HepG2 (cell line): Measurements from ENCODE around the gene CSH1. TPM values are rescaled to one million over a fixed set of nuclear protein-coding genes. Genes with fewer than 3 reads are reported as not detected.

ENCODE experiments used
- ATAC-seq: fragments of 200-7000 bp; cut with Tn5 transposase; 3 replicates; pipeline ENCODE4 v1.9.1; 2020; ENCODE audit warnings: mild to moderate bottlenecking, moderate library complexity
- BruUV-seq: library from RNA; stranded (reverse); fragments of 400-500 nt; replicated peaks from 2 replicates; lab custom pipeline; 2021; lab: Mats Ljungman, UMichigan
- CTCF ChIA-PET: fragments of 300-600 bp; formaldehyde crosslinking; extraction: SDS; loops from one replicate; lab custom pipeline; 2021; ENCODE audit warnings: low total read pairs, inconsistent platforms, low intra/inter-chr PET ratio; lab: Yijun Ruan, JAX
- POLR2A ChIA-PET: fragments of 350-600 bp; sonication (Branson Sonifier 250); formaldehyde crosslinking; loops from one replicate; lab custom pipeline; 2020; ENCODE audit warnings: antibody characterized with exemption, inconsistent platforms; lab: Yijun Ruan, JAX
- DNase-seq: peaks from one replicate; pipeline ENCODE4 v3.0.0-alpha.2; 2015; ENCODE audit warnings: low spot score
- FAIRE-seq: peaks from 3 replicates; lab custom pipeline; 2011; peaks lifted over from hg19 to GRCh38; lab: Jason Lieb, UNC
- H2AFZ ChIP-seq: one replicate; pipeline ENCODE4 v1.6.1; 2011; ENCODE audit warnings: low read length, inconsistent platforms
- H3K27ac ChIP-seq: fragments of 300-600 bp; 3 replicates; pipeline ENCODE4 v1.8.0; 2011; ENCODE audit warnings: mixed run types, mild to moderate bottlenecking, mixed read lengths, low read length, inconsistent platforms; ENCODE audit not compliant: insufficient read depth; ENCODE audit errors: extremely low read length
- H3K27me3 ChIP-seq, 2 experiments: fragments of 200-600 bp in 1 of 2; 2 replicates in 1 of 2; 3 replicates in 1 of 2; pipeline versions ENCODE4 v1.6.0 to v1.8.0; 2011; ENCODE audit warnings: low read length in 2 of 2, mild to moderate bottlenecking in 2 of 2, moderate library complexity in 2 of 2, inconsistent platforms in 1 of 2; ENCODE audit not compliant: insufficient read depth in 2 of 2, control insufficient read depth in 1 of 2
- H3K36me3 ChIP-seq, 2 experiments: fragments of 200-600 bp in 1 of 2; replicated peaks in 1 of 2; 2 replicates in 1 of 2; 3 replicates in 1 of 2; pipeline versions ENCODE4 v1.5.1 to v1.8.0; 2011; ENCODE audit warnings: low read length in 2 of 2, inconsistent platforms in 1 of 2; ENCODE audit not compliant: insufficient read depth in 2 of 2, control insufficient read depth in 1 of 2
- H3K4me1 ChIP-seq: 2 replicates; pipeline ENCODE4 v1.5.1; 2012; ENCODE audit warnings: low read length, inconsistent platforms; ENCODE audit not compliant: insufficient read depth
- H3K4me2 ChIP-seq: 2 replicates; pipeline ENCODE4 v1.6.0; 2011; ENCODE audit warnings: low read depth, low read length, inconsistent platforms
- H3K4me3 ChIP-seq, 3 experiments: fragments of 200-600 bp in 1 of 3; sonication (generic), shearing (Covaris generic) in 1 of 3; replicated peaks in 1 of 3; 2 replicates each; pipeline ENCODE4 v1.5.1; 2011 to 2016; ENCODE audit warnings: low read length in 3 of 3, inconsistent platforms in 2 of 3, low read depth in 2 of 3, mild to moderate bottlenecking in 2 of 3, control low read depth in 1 of 3, mixed read lengths in 1 of 3; ENCODE audit not compliant: insufficient read depth in 1 of 3
- H3K79me2 ChIP-seq: one replicate; pipeline ENCODE4 v1.6.1; 2011; ENCODE audit warnings: low read length, inconsistent platforms; ENCODE audit not compliant: insufficient read depth
- H3K9ac ChIP-seq: 2 replicates; pipeline ENCODE4 v1.6.0; 2011; ENCODE audit warnings: mild to moderate bottlenecking, low read depth, low read length, inconsistent platforms; ENCODE audit not compliant: insufficient read depth
- H3K9me3 ChIP-seq: 2 replicates; pipeline ENCODE4 v1.5.1; 2012; ENCODE audit warnings: mild to moderate bottlenecking, low read length
- H4K20me1 ChIP-seq: 2 replicates; pipeline ENCODE4 v1.6.0; 2011; ENCODE audit warnings: inconsistent platforms, mild to moderate bottlenecking, low read length, moderate library complexity; ENCODE audit not compliant: insufficient read depth
- MBD4 ChIP-seq: IDR thresholded peaks from 2 replicates; pipeline ENCODE4 v1.6.1; 2012; ENCODE audit warnings: low read length, inconsistent platforms, borderline replicate concordance
- PCBP1 ChIP-seq: fragments of 200-400 bp; formaldehyde crosslinking; IDR thresholded peaks from 2 replicates; pipeline ENCODE4 v1.6.1; 2017; ENCODE audit warnings: mild to moderate bottlenecking, low read depth, low read length, borderline replicate concordance
- RAD21 ChIP-seq: fragments of 450-650 bp; formaldehyde crosslinking; IDR thresholded peaks from 2 replicates; pipeline ENCODE4 v1.5.0; 2020; ENCODE audit warnings: mild to moderate bottlenecking
- SP140L ChIP-seq: sonication (generic); formaldehyde crosslinking; IDR thresholded peaks from 2 replicates; pipeline ENCODE4 v1.4.0; 2020; ENCODE audit warnings: missing genetic modification reagents, borderline replicate concordance
- ZBTB38 ChIP-seq: sonication (generic); formaldehyde crosslinking; IDR thresholded peaks from 2 replicates; pipeline ENCODE4 v1.5.1; 2020; ENCODE audit warnings: mild to moderate bottlenecking, missing genetic modification reagents
- ZIK1 ChIP-seq: sonication (generic); formaldehyde crosslinking; IDR thresholded peaks from 2 replicates; pipeline ENCODE4 v1.5.0; 2020; ENCODE audit warnings: mild to moderate bottlenecking, low read depth, missing genetic modification reagents, borderline replicate concordance
- ZNF121 ChIP-seq: sonication (generic); formaldehyde crosslinking; IDR thresholded peaks from 2 replicates; pipeline ENCODE4 v1.5.0; 2020; ENCODE audit warnings: mild to moderate bottlenecking, missing genetic modification reagents
- ZNF484 ChIP-seq: sonication (generic); formaldehyde crosslinking; IDR thresholded peaks from 2 replicates; pipeline ENCODE4 v1.5.1; 2020; ENCODE audit warnings: mild to moderate bottlenecking, low read depth, missing genetic modification reagents, borderline replicate concordance
- ZNF780A ChIP-seq: sonication (generic); formaldehyde crosslinking; IDR thresholded peaks from 2 replicates; pipeline ENCODE4 v1.8.0; 2022; ENCODE audit warnings: mild to moderate bottlenecking, missing genetic modification reagents, moderate library complexity
- WGBS: methylation state at CpG from one replicate; pipeline ENCODE4 v1.1.6; 2017; ENCODE audit warnings: low lambda C conversion rate; 5-methylcytosine and 5-hydroxymethylcytosine counted together
- in situ Hi-C: cut with HindIII; loops from 2 replicates; pipeline ENCODE4 v1.10.0; 2017; ENCODE audit warnings: low pct_unique_long_range_greater_than_20kb; ENCODE audit not compliant: extremely low pct_ligation_motif_present
- intact Hi-C: fragments of 100-400 bp; cut with micrococcal nuclease; formaldehyde crosslinking; loops from one replicate; pipeline ENCODE4 v1.10.0; 2022; ENCODE audit not compliant: unreplicated experiment
- polyA plus RNA-seq, 8 experiments: library from polyadenylated mRNA; depleted of rRNA in 3 of 8; stranded (reverse) in 7 of 8; unstranded in 1 of 8; fragments of >200 nt; fragmentation: Illumina TruSeq in 4 of 8; extraction: Trizol in 4 of 8; gene quantifications; 2 replicates each; pipeline versions ENCODE4 v1.2.1 to v1.2.3, GENCODE V29; 2011 to 2016; ENCODE audit warnings: low read depth in 4 of 8, missing spikeins in 1 of 8, mixed read lengths in 1 of 8; ENCODE audit not compliant: insufficient read depth in 1 of 8
- total RNA-seq, 5 experiments: library from RNA; depleted of rRNA; stranded (reverse); fragments of >200 nt; fragmentation: Illumina TruSeq; extraction: Trizol; gene quantifications; 2 replicates each; pipeline ENCODE4 v1.2.3, GENCODE V29; 2016; ENCODE audit warnings: low read depth in 1 of 5
- TF ChIP-seq, protein P1 (sequence below): sonication (generic); formaldehyde crosslinking; IDR thresholded peaks from 2 replicates; pipeline ENCODE4 v1.5.0; 2020; ENCODE audit warnings: mild to moderate bottlenecking, missing genetic modification reagents

Gene CSH1
- total and polyA plus RNA-seq, 2 of the 13 experiments (the other 11 are each of a cell fraction or from before 2014, with no cell fraction given): not detected

- H2AFZ ChIP-seq: no peak overlapping the region
- no peak overlapping the region for H3K4me3 ChIP-seq
- no peak for ATAC-seq
- no peaks in the 10 kb centered on the region for H3K36me3 ChIP-seq
- no peaks in the 10 kb centered on the region for H3K9me3 ChIP-seq
- no peak for DNase-seq
- no peak overlapping the region for H3K27ac ChIP-seq
- intact Hi-C loops: no loop called here
- no peak overlapping the region for H3K9ac ChIP-seq
- no peak for FAIRE-seq
- ChIA-PET POLR2A (interaction anchor here (1.4 kb wide), 1 partner anchor 10 kb away, joined by 5 read pairs; the partner anchor contains the start of gene SMARCD2), CTCF (no interaction called here)
- H3K79me2 ChIP-seq: no peaks in the 10 kb centered on the region
- peak overlapping the region; percentile 68; the same call in 1 of the 2 replicates for H3K4me2 ChIP-seq
- TF ChIP-seq ZNF121 (CRISPR knock-in tag) (peak; percentile 90), MBD4 (no peak)
- TF ChIP-seq, protein P1, sequence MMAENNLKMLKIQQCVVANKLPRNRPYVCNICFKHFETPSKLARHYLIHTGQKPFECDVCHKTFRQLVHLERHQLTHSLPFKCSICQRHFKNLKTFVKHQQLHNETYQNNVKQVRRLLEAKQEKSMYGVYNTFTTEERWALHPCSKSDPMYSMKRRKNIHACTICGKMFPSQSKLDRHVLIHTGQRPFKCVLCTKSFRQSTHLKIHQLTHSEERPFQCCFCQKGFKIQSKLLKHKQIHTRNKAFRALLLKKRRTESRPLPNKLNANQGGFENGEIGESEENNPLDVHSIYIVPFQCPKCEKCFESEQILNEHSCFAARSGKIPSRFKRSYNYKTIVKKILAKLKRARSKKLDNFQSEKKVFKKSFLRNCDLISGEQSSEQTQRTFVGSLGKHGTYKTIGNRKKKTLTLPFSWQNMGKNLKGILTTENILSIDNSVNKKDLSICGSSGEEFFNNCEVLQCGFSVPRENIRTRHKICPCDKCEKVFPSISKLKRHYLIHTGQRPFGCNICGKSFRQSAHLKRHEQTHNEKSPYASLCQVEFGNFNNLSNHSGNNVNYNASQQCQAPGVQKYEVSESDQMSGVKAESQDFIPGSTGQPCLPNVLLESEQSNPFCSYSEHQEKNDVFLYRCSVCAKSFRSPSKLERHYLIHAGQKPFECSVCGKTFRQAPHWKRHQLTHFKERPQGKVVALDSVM (CRISPR knock-in tag): peak; percentile 8; the same call in 1 of the 2 replicates
- H4K20me1 ChIP-seq: no peaks in the 10 kb centered on the region
- in situ Hi-C loops: no loop called here
- 72% methylated on average over 2 of the region's 2 CpGs for WGBS
- H3K4me1 ChIP-seq: peaks cover 56% of the 10 kb centered on the region
- no TSS peak for BruUV-seq
- H3K27me3 ChIP-seq: no peaks in the 10 kb centered on the region
Measured at GRCh38 chr17:63853260-63853659, 43.1 kb downstream of the CSH1 start.

- no TSS peak for BruUV-seq
- H3K4me1 ChIP-seq: peaks cover 44% of the 10 kb centered on the region
- ChIA-PET CTCF (no interaction called here), POLR2A (no interaction called here)
- in situ Hi-C loops (no loop called here), intact Hi-C loops (no loop called here)
- 80% methylated on average over 9 of the region's 9 CpGs for WGBS
- TF ChIP-seq ZNF484 (CRISPR knock-in tag) (no peak), RAD21 (CRISPR knock-in tag) (no peak), ZIK1 (CRISPR knock-in tag) (no peak), PCBP1 (0 out of 2 replicates have a peak, but pooled peaks have one; percentile 81), SP140L (CRISPR knock-in tag) (no peak), ZBTB38 (CRISPR knock-in tag) (0 out of 2 replicates have a peak, but pooled peaks have one; percentile 23), ZNF780A (CRISPR knock-in tag) (no peak)
- no peak overlapping the region for H2AFZ ChIP-seq
- no peak overlapping the region for H3K4me3 ChIP-seq
- no peaks in the 10 kb centered on the region for H3K36me3 ChIP-seq
- no peaks in the 10 kb centered on the region for H3K9me3 ChIP-seq
- DNase-seq: no peak
- no peaks in the 10 kb centered on the region for H4K20me1 ChIP-seq
- FAIRE-seq: no peak
- H3K4me2 ChIP-seq: no peak overlapping the region
- no peak overlapping the region for H3K9ac ChIP-seq
- no peaks in the 10 kb centered on the region for H3K79me2 ChIP-seq
- H3K27me3 ChIP-seq: no peaks in the 10 kb centered on the region
- ATAC-seq: no peak
- H3K27ac ChIP-seq: no peak overlapping the region
Measured at GRCh38 chr17:63850401-63850800, 46.0 kb downstream of the CSH1 start.
